H9 (cell line): Measurements from ENCODE around the gene TMC8. TPM values are rescaled to one million over a fixed set of nuclear protein-coding genes. Genes with fewer than 3 reads are reported as not detected.
A peak's percentile ranks its signal among the peaks of the same experiment; 100 is the strongest.

Experiments
- DNase-seq: peaks from one replicate; pipeline ENCODE4 v3.0.0-alpha.2; 2017
- H2AFZ ChIP-seq: one replicate; pipeline ENCODE4 v1.6.1; 2013; ENCODE audit warnings: mild to moderate bottlenecking, low read length, control low read depth, moderate library complexity
- H2AK5ac ChIP-seq: 2 replicates; pipeline ENCODE4 v1.6.1; 2013; ENCODE audit warnings: low read length, control low read depth, mixed read lengths; ENCODE audit not compliant: insufficient read length
- H2BK120ac ChIP-seq: one replicate; pipeline ENCODE4 v1.6.1; 2013; ENCODE audit warnings: low read depth, mild to moderate bottlenecking, low read length, control low read depth, inconsistent platforms; ENCODE audit not compliant: poor library complexity, severe bottlenecking
- H2BK12ac ChIP-seq: 2 replicates; pipeline ENCODE4 v1.6.1; 2013; ENCODE audit warnings: low read length, control low read depth, mixed read lengths, low read depth; ENCODE audit not compliant: insufficient read length
- H2BK15ac ChIP-seq: 2 replicates; pipeline ENCODE4 v1.6.1; 2013; ENCODE audit warnings: low read depth, low read length, control low read depth
- H2BK20ac ChIP-seq: one replicate; pipeline ENCODE4 v1.6.1; 2013; ENCODE audit warnings: low read depth, mild to moderate bottlenecking, low read length, control low read depth, inconsistent platforms; ENCODE audit not compliant: poor library complexity, severe bottlenecking
- H2BK5ac ChIP-seq: 2 replicates; pipeline ENCODE4 v1.6.1; 2013; ENCODE audit warnings: low read length, control low read depth, mixed read lengths; ENCODE audit not compliant: insufficient read length
- H3K14ac ChIP-seq: 2 replicates; pipeline ENCODE4 v1.6.1; 2013; ENCODE audit warnings: low read length, control low read depth; ENCODE audit not compliant: insufficient read depth
- H3K18ac ChIP-seq: 2 replicates; pipeline ENCODE4 v1.6.1; 2013; ENCODE audit warnings: low read depth, mild to moderate bottlenecking, mixed read lengths, low read length, control low read depth; ENCODE audit not compliant: insufficient read length
- H3K23ac ChIP-seq: 2 replicates; pipeline ENCODE4 v1.6.1; 2013; ENCODE audit warnings: low read length, control low read depth, mixed read lengths, low read depth; ENCODE audit not compliant: insufficient read length
- H3K23me2 ChIP-seq: 2 replicates; pipeline ENCODE4 v1.6.1; 2013; ENCODE audit warnings: low read depth, mild to moderate bottlenecking, mixed read lengths, low read length, control low read depth; ENCODE audit not compliant: insufficient read length, poor library complexity, severe bottlenecking
- H3K27ac ChIP-seq: 2 replicates; pipeline ENCODE4 v1.5.1; 2013; ENCODE audit warnings: low read length, control low read depth, mixed read lengths, low read depth; ENCODE audit not compliant: insufficient read length
- H3K27me3 ChIP-seq: 2 replicates; pipeline ENCODE4 v1.6.1; 2013; ENCODE audit warnings: low read length, control low read depth, inconsistent platforms; ENCODE audit not compliant: insufficient read depth
- H3K4ac ChIP-seq: 2 replicates; pipeline ENCODE4 v1.6.1; 2013; ENCODE audit warnings: low read depth, mild to moderate bottlenecking, control low read depth, inconsistent platforms, low read length, moderate library complexity
- H3K4me1 ChIP-seq: 2 replicates; pipeline ENCODE4 v1.6.1; 2013; ENCODE audit warnings: low read length, control low read depth, inconsistent platforms; ENCODE audit not compliant: insufficient read depth
- H3K4me2 ChIP-seq: 2 replicates; pipeline ENCODE4 v1.6.1; 2013; ENCODE audit warnings: low read length, control low read depth, mixed read lengths; ENCODE audit not compliant: insufficient read length, insufficient read depth
- H3K56ac ChIP-seq: 2 replicates; pipeline ENCODE4 v1.6.1; 2013; ENCODE audit warnings: low read depth, mild to moderate bottlenecking, mixed read lengths, low read length, control low read depth; ENCODE audit not compliant: insufficient read length
- H3K79me1 ChIP-seq: 2 replicates; pipeline ENCODE4 v1.6.1; 2013; ENCODE audit warnings: low read depth, mild to moderate bottlenecking, moderate library complexity, low read length, control low read depth, inconsistent platforms; ENCODE audit not compliant: insufficient read depth, poor library complexity, severe bottlenecking
- H3K79me2 ChIP-seq: 2 replicates; pipeline ENCODE4 v1.6.1; 2013; ENCODE audit warnings: low read length, control low read depth, inconsistent platforms; ENCODE audit not compliant: insufficient read depth
- H3K9ac ChIP-seq: 2 replicates; pipeline ENCODE4 v1.6.1; 2013; ENCODE audit warnings: low read length, control low read depth, mixed read lengths; ENCODE audit not compliant: insufficient read length; ENCODE audit errors: extremely low read depth
- H3K9me3 ChIP-seq: one replicate; pipeline ENCODE4 v1.6.1; 2013; ENCODE audit warnings: low read depth, low read length, inconsistent platforms; ENCODE audit not compliant: control insufficient read depth
- H3T11ph ChIP-seq: one replicate; pipeline ENCODE4 v1.6.1; 2013; ENCODE audit warnings: mild to moderate bottlenecking, low read length, control low read depth, inconsistent platforms
- H4K20me1 ChIP-seq: one replicate; pipeline ENCODE4 v1.6.1; 2013; ENCODE audit not compliant: control insufficient read depth, insufficient read length, insufficient read depth
- H4K5ac ChIP-seq: 2 replicates; pipeline ENCODE4 v1.6.1; 2013; ENCODE audit warnings: low read depth, mild to moderate bottlenecking, mixed read lengths, low read length, control low read depth; ENCODE audit not compliant: insufficient read length
- H4K8ac ChIP-seq: replicated peaks from 2 replicates; pipeline ENCODE4 v1.6.1; 2013; ENCODE audit warnings: low read length, control low read depth, mixed read lengths, low read depth; ENCODE audit not compliant: insufficient read length
- H4K91ac ChIP-seq: 2 replicates; pipeline ENCODE4 v1.6.1; 2013; ENCODE audit warnings: low read depth, mild to moderate bottlenecking, moderate library complexity, mixed read lengths, low read length, control low read depth; ENCODE audit not compliant: insufficient read length
- H3K27ac Mint-ChIP-seq, 3 experiments: 2 replicates in 2 of 3; 3 replicates in 1 of 3; pipeline ENCODE4 v1.8.0; 2020 to 2021; ENCODE audit warnings: mixed read lengths in 3 of 3, mild to moderate bottlenecking in 1 of 3, moderate library complexity in 1 of 3
- H3K27me3 Mint-ChIP-seq: 2 replicates; pipeline ENCODE4 v1.8.0; 2021; ENCODE audit warnings: low read depth, mild to moderate bottlenecking, moderate library complexity, mixed read lengths
- H3K36me3 Mint-ChIP-seq, 3 experiments: 2 replicates in 2 of 3; 3 replicates in 1 of 3; pipeline ENCODE4 v1.8.0; 2020 to 2021; ENCODE audit warnings: low read depth in 3 of 3, mixed read lengths in 3 of 3; ENCODE audit not compliant: insufficient read depth in 1 of 3
- H3K4me1 Mint-ChIP-seq, 2 experiments: 2 replicates each; pipeline ENCODE4 v1.8.0; 2020; ENCODE audit warnings: mixed read lengths in 2 of 2
- H3K4me3 Mint-ChIP-seq, 2 experiments: 2 replicates in 1 of 2; 3 replicates in 1 of 2; pipeline ENCODE4 v1.8.0; 2020 to 2021; ENCODE audit warnings: mild to moderate bottlenecking in 2 of 2, mixed read lengths in 2 of 2, moderate library complexity in 1 of 2
- H3K9me3 Mint-ChIP-seq, 2 experiments: 2 replicates in 1 of 2; 3 replicates in 1 of 2; pipeline ENCODE4 v1.8.0; 2020; ENCODE audit warnings: mild to moderate bottlenecking in 2 of 2, mixed read lengths in 2 of 2, moderate library complexity in 1 of 2
- WGBS: extraction: QIAGEN DNeasy Blood & Tissue Kit; methylation state at CpG from one replicate; pipeline ENCODE4 v1.1.7; 2013; ENCODE audit warnings: missing lambda C conversion rate, low lambda C conversion rate, mixed read lengths; ENCODE audit not compliant: insufficient read length; ENCODE audit errors: extremely low coverage; 5-methylcytosine and 5-hydroxymethylcytosine counted together
- total RNA-seq: library from RNA; stranded (reverse); gene quantifications from 2 replicates; pipeline ENCODE4 v1.2.1, GENCODE V29; 2021
- TF ChIP-seq, protein P1 (sequence below): fragments of 200-600 bp; sonication (generic); conservative IDR thresholded peaks from 3 replicates; pipeline ENCODE4 v1.8.0; 2021; ENCODE audit warnings: antibody characterized with exemption, mild to moderate bottlenecking

Gene TMC8
- total RNA-seq, 1 experiment from 2014 or later, result 1.0 TPM

DNA sequence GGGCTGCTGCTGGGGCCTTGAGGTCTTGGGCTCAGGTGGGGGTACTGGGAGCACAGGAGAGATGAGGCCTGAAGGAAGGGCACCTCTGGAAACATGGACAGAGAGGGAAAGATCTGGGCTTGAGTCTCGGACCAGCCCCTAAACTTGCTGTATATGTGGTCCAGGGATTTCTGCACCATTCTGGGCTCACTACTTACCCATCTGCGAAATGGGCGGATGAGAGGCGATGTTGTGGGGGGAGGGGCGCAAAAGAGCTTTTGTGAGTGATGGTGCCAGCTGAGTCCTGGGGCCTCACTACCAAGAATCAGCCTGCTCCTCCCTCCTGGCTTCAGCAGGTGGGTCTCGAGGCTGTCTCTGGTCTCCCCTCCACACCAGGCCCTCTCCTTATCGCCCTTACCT lies 15.9 kb downstream of the TMC8 start:
- Histone ChIP-seq H2AK5ac (no peak overlapping the region), H3K27ac (no peak overlapping the region), H3K23ac (no peak overlapping the region), H4K8ac (no peak overlapping the region), H3K27me3 (no peaks in the 10 kb centered on the region), H3K9ac (no peak overlapping the region), H3K4ac (no peak overlapping the region), H3K4me2 (no peak overlapping the region), H3K56ac (no peak overlapping the region), H4K5ac (no peak overlapping the region), H2BK20ac (no peak overlapping the region), H3K14ac (no peak overlapping the region; the same call in 1 of the 2 replicates), H3K9me3 (no peaks in the 10 kb centered on the region), H2BK120ac (no peak overlapping the region), H2BK5ac (no peak overlapping the region), H4K91ac (no peak overlapping the region), H3K79me2 (no peaks in the 10 kb centered on the region), H3K4me1 (no peaks in the 10 kb centered on the region), H2AFZ (no peak overlapping the region), H3K23me2 (no peaks in the 10 kb centered on the region), H3T11ph (no peak overlapping the region), H2BK15ac (no peak overlapping the region), H4K20me1 (no peaks in the 10 kb centered on the region), H3K79me1 (no peaks in the 10 kb centered on the region), H3K18ac (no peak overlapping the region), H2BK12ac (no peak overlapping the region)
- H3K9me3 Mint-ChIP-seq, result no peaks in the 10 kb centered on the region
- H3K27ac Mint-ChIP-seq, result 0 out of 7 replicates have a peak overlapping the region, but pooled peaks of 1 of the 3 experiments have one; percentile 8
- no CpG with 5 or more reads among the region's 7 CpGs for WGBS
- no peaks in the 10 kb centered on the region for H3K36me3 Mint-ChIP-seq
- DNase-seq, result no peak
- peaks cover 2% of the 10 kb centered on the region; the same call in 1 of the 2 replicates for H3K27me3 Mint-ChIP-seq
- TF ChIP-seq, protein P1, sequence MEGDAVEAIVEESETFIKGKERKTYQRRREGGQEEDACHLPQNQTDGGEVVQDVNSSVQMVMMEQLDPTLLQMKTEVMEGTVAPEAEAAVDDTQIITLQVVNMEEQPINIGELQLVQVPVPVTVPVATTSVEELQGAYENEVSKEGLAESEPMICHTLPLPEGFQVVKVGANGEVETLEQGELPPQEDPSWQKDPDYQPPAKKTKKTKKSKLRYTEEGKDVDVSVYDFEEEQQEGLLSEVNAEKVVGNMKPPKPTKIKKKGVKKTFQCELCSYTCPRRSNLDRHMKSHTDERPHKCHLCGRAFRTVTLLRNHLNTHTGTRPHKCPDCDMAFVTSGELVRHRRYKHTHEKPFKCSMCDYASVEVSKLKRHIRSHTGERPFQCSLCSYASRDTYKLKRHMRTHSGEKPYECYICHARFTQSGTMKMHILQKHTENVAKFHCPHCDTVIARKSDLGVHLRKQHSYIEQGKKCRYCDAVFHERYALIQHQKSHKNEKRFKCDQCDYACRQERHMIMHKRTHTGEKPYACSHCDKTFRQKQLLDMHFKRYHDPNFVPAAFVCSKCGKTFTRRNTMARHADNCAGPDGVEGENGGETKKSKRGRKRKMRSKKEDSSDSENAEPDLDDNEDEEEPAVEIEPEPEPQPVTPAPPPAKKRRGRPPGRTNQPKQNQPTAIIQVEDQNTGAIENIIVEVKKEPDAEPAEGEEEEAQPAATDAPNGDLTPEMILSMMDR, result no peak
- H3K4me1 Mint-ChIP-seq, result peaks cover 3 to 9% of the 10 kb centered on the region in 2 experiments; a peak in 3 of 4 replicates
- H3K4me3 Mint-ChIP-seq, result no peak overlapping the region
